Activated T-cell treated with anti-CD3 and anti-CD28 coated beads, Interleukin-2, amount 50 U/mL, for 4 hours (primary cell): ENCODE data around the gene MINDY2. TPM values are rescaled to one million over a fixed set of nuclear protein-coding genes. Genes with fewer than 3 reads are reported as not detected.
"Not testable (repeated sequence)": the region's sequence is repeated elsewhere in the genome, so short reads cannot be mapped to it uniquely, and the experiment has no call there.

ENCODE experiments used
- ATAC-seq, 2 donors: fragments of 200-7000 bp; cut with Tn5 transposase; one replicate each; pipeline ENCODE4 v1.10.0; 2021
- DNase-seq: peaks from one replicate; pipeline ENCODE4 v3.0.0-alpha.2; 2020
- H3K27me3 Mint-ChIP-seq: one replicate; pipeline ENCODE4 v1.8.0; 2021; ENCODE audit warnings: low read depth, mixed read lengths
- H3K36me3 Mint-ChIP-seq: one replicate; pipeline ENCODE4 v1.8.0; 2022; ENCODE audit warnings: mixed read lengths; ENCODE audit not compliant: insufficient read depth
- H3K4me1 Mint-ChIP-seq: one replicate; pipeline ENCODE4 v1.8.0; 2021; ENCODE audit warnings: low read depth, mixed read lengths
- H3K4me3 Mint-ChIP-seq: one replicate; pipeline ENCODE4 v1.8.0; 2021; ENCODE audit warnings: mild to moderate bottlenecking, moderate library complexity, mixed read lengths
- H3K9me3 Mint-ChIP-seq: one replicate; pipeline ENCODE4 v1.8.0; 2021; ENCODE audit warnings: mixed read lengths
- total RNA-seq, 3 donors: library from RNA; stranded (reverse); gene quantifications; one replicate each; pipeline ENCODE4 v1.2.1, GENCODE V29; 2021

MINDY2 gene
- total RNA-seq, 3 donors from 2014 or later, result 4.1 to 8.4 (median 5.9) TPM

DNA sequence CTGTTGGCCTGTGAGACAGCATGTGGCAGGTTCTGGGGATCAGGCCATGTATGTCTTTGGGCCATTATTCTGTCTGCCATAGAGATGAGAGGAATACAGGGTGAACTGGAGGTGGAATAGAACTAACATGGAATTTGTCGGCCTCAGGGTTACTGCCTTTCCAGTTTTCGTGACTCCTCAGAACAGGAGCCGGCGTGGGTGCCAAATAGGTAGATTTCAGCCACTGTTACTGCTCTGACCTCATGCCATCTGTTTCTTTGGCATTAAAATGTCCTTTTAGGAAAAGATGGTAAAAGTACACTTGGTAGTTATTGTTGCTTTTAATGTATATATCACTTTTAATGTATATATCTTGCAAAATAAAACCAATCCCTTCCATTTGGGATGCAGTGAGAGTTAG lies 96.8 kb downstream of the MINDY2 start:
- ATAC-seq, result no peak
- Mint-ChIP-seq H3K4me3 (no peak overlapping the region), H3K9me3 (no peaks in the 10 kb centered on the region), H3K4me1 (peaks cover 6% of the 10 kb centered on the region), H3K27me3 (peaks cover 8% of the 10 kb centered on the region), H3K36me3 (no peaks in the 10 kb centered on the region)
- no peak for DNase-seq

DNA sequence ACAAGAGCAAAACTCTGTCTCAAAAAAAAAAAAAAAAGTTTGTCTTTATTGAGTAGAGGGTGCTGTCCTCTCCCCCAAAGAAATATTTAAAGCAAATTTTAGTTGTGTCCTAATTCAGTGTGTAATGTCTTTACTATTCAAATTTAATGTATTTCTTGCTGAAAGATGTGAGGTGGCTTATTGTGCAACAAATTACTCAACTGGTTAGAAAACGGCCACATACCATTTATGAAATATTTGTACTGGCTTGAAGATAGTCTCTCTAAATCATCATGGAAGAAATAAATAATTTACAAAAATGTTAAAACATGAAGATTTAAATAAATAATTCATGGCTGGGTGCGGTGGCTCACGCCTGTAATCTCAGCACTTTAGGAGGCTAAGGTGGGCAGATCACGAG lies 99.3 kb downstream of the MINDY2 start:
- H3K36me3 Mint-ChIP-seq, result no peaks in the 10 kb centered on the region
- no peaks in the 10 kb centered on the region for H3K9me3 Mint-ChIP-seq
- no peaks in the 10 kb centered on the region for H3K27me3 Mint-ChIP-seq
- ATAC-seq, result no peak
- H3K4me3 Mint-ChIP-seq, result no peak overlapping the region
- no peak for DNase-seq
- H3K4me1 Mint-ChIP-seq, result no peaks in the 10 kb centered on the region

DNA sequence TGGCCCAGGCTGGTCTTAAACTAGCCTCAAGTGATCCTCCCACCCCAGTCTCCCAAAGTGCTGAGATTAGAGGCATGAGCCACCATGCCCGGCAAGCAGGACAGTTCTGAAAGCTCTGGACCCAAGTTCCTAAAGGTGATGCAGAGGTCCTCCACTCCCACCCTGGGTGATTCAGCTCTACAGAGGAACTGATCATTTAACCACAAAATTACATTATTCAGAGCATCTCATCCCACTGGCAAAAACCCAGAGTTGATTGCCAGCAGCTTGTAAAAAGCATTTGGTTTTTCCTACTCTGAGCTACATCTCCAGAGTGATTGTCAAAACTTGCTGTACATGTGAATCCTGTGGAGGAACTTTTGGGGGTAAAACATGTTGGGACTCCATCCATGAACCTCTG lies 102.2 kb downstream of the MINDY2 start:
- Mint-ChIP-seq H3K4me1 (no peaks in the 10 kb centered on the region), H3K4me3 (no peak overlapping the region), H3K27me3 (no peaks in the 10 kb centered on the region), H3K36me3 (peaks cover 14% of the 10 kb centered on the region), H3K9me3 (no peaks in the 10 kb centered on the region)
- DNase-seq, result no peak
- peak; percentile 40 to 43 for ATAC-seq

DNA sequence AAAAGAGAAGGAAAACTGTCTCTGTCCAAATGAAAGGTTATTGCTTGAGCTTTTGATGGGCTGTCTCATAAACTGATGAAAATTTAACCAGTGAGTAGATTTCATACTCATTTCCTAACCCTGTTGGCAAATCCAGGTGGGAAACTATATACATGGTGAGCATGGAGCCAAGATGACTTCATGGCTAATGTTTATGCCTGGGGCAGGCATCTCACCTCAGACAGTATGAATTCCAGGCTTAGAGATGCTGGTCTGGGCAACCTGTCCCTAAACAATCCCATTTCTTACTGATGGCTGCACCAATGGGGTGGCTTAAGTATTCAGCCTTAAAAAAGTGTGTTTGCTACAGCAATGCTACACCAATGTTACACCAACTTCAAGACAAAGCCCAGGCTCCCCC lies 104.2 kb downstream of the MINDY2 start:
- Mint-ChIP-seq H3K4me3 (no peak overlapping the region), H3K9me3 (no peaks in the 10 kb centered on the region), H3K4me1 (no peaks in the 10 kb centered on the region), H3K36me3 (peaks cover 32% of the 10 kb centered on the region), H3K27me3 (no peaks in the 10 kb centered on the region)
- ATAC-seq (no peak), DNase-seq (no peak)

DNA sequence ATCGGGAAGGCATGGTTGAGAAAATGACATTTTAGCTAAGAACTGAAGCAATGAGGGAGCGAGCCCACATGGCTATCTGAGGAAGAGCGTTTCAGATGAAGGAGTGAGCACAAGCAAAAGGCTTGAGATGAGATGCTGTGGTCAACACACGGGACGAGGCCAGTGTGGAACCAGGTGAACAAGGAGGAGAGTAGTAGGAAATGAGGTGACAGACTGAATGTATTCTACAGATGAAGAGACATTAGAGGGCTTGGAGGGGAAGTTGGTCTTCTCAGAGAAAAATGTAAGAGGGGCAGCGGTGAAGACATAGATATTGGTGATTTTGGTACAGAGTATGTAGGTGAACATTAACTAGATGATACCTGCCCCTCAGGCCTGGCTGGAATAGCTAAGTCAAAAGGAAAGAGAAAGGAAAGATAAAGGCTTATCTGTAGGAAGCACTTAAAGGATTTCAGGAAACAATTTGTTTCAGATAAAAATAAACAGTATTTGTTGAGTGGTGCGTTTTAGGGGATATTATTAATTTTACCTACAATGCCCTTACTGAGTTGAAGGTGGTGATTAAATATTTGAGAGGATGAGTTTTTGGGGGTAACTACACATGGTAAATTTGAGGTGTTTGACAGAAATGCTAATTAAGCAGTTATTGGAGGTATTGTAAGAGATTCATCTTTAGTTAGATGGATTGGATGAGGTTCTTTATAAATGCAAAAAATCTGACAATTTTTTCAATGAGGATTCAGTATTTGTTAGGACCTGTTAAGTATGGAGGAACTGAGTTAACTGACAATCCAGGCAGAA lies 105.4 kb downstream of the MINDY2 start:
- no peak overlapping the region for H3K4me3 Mint-ChIP-seq
- H3K4me1 Mint-ChIP-seq, result no peaks in the 10 kb centered on the region
- H3K36me3 Mint-ChIP-seq, result peaks cover 38% of the 10 kb centered on the region
- no peaks in the 10 kb centered on the region for H3K9me3 Mint-ChIP-seq
- H3K27me3 Mint-ChIP-seq, result no peaks in the 10 kb centered on the region
- DNase-seq (no peak), ATAC-seq (no peak)

DNA sequence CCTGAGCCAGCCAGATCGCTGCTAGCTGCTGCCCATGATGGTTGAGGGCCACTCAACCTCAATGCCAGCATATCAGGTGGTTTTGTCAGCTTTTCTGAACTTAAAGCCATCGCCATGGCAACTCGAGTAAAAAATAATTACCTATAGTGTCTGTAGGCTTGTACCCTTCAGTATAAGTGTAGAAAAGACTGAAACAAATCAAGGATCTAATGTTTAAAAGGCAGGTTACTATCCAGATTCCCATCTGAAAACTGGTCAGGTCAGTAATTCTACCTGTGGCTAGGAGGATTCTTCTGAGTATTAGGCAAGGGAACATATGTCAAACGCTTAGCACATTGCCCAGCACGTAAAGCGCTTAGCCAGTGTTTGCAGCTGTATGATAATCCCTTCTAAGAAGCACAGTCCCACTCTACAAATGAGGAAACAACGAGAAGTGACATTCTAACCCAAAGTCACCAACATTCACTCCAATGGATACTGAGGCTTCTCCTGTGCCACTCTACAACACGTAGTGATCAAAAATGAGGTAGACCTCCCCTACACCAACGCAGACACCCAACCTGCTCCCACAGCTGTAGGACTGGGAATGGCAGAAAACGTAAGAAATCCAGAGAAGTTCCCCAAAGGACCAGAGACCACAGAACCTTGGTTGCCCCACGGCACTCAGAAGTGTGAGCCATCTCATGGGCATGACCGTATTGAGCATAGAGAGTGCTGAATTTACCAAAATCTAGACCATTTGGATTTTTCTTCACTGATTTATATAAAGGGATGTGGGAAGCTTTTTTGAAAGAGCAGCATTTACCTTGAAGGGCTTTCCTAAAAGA lies 107.1 kb downstream of the MINDY2 start:
- H3K27me3 Mint-ChIP-seq, result no peaks in the 10 kb centered on the region
- ATAC-seq (no peak), DNase-seq (no peak)
- no peaks in the 10 kb centered on the region for H3K4me1 Mint-ChIP-seq
- H3K9me3 Mint-ChIP-seq, result no peaks in the 10 kb centered on the region
- H3K4me3 Mint-ChIP-seq, result no peak overlapping the region
- H3K36me3 Mint-ChIP-seq, result peaks cover 48% of the 10 kb centered on the region

DNA sequence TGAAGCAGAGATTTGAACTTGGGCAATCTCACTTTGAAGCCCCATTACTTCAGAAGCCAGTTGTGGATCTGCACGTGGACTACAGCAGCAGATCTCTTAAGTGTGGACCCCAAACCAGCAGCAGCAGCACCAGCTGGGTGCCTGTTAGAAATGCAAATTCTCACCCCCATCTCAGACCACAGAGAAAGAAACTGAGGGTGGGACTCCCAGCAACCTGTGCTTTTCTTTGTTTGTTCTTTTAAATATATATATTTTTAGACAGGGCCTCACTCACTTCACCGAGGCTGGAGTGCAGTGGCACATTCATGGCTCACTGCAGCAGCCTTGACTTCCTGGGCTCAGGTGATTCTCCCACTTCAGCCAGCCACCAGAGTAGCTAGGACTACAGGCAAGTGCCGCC lies 109.2 kb downstream of the MINDY2 start:
- ATAC-seq (no peak), DNase-seq (no peak)
- no peaks in the 10 kb centered on the region for H3K4me1 Mint-ChIP-seq
- peaks cover 61% of the 10 kb centered on the region for H3K36me3 Mint-ChIP-seq
- no peaks in the 10 kb centered on the region for H3K9me3 Mint-ChIP-seq
- no peak overlapping the region for H3K4me3 Mint-ChIP-seq
- H3K27me3 Mint-ChIP-seq, result no peaks in the 10 kb centered on the region

DNA sequence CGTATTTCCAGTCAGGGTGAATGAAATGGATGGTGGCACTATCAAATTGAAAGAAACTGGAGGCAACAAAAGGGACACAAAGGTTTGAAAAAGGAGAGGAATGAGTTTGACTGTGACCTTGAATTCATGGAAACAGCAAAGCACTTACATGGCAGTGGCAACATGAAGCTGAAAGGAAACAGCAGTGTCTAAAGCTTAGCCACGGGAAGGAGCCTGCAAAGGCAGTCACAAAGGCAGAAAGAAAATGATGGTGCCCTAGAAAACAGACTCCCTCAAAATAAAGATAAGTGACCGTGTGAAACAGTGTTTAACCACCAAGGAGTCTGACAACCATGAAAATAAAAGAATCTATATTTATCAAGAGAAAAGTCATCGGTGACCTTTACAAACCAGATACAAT lies 111.1 kb downstream of the MINDY2 start:
- no peaks in the 10 kb centered on the region for H3K9me3 Mint-ChIP-seq
- DNase-seq, result no peak
- peaks cover 64% of the 10 kb centered on the region for H3K36me3 Mint-ChIP-seq
- H3K4me3 Mint-ChIP-seq, result no peak overlapping the region
- H3K27me3 Mint-ChIP-seq, result no peaks in the 10 kb centered on the region
- no peaks in the 10 kb centered on the region for H3K4me1 Mint-ChIP-seq
- ATAC-seq, result no peak

DNA sequence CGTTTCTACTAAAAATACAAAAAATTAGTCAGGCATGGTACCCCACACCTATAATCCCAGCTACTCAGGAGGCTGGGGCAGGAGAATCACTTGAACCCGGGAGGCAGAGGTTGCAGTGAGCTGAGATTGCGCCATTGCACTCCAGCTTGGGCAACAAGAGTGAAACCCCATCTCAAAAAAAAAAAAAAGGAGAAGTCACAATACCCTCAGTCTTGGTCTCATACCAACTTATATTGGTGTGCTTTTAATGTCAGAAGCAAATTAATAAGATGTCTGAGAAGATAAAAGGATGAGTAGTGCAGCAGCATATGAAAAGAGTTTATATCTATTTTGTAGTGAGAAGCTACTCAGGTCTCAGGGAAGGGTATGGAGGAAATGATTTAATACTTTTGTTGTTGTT lies 112.8 kb downstream of the MINDY2 start:
- H3K4me3 Mint-ChIP-seq, DNase-seq, ATAC-seq, H3K4me1 Mint-ChIP-seq, H3K27me3 Mint-ChIP-seq, H3K9me3 Mint-ChIP-seq: not testable (repeated sequence)
- peaks cover 65% of the 10 kb centered on the region for H3K36me3 Mint-ChIP-seq

DNA sequence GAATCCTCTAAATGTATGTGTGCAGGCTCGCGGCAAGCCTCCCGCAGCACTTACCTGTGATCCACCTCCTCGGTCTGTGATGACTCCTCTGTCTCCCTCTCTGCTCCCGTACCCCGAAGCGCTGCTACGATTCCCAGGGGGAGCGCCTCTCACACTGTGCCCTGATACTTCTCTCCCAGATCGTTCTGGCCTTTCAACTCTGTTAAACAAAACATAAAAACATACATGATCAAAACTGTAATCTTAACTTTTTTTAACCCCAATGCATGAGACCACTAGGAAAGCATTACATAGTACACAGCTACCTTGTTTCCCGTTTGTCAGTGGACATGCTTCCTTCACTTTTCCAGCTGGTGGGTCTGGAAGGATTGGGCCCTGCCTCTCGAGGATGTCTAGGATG lies 115.8 kb downstream of the MINDY2 start:
- Mint-ChIP-seq H3K4me1 (peaks cover 2% of the 10 kb centered on the region), H3K36me3 (peaks cover 63% of the 10 kb centered on the region), H3K4me3 (no peak overlapping the region), H3K9me3 (no peaks in the 10 kb centered on the region), H3K27me3 (no peaks in the 10 kb centered on the region)
- no peak for DNase-seq
- ATAC-seq, result no peak

DNA sequence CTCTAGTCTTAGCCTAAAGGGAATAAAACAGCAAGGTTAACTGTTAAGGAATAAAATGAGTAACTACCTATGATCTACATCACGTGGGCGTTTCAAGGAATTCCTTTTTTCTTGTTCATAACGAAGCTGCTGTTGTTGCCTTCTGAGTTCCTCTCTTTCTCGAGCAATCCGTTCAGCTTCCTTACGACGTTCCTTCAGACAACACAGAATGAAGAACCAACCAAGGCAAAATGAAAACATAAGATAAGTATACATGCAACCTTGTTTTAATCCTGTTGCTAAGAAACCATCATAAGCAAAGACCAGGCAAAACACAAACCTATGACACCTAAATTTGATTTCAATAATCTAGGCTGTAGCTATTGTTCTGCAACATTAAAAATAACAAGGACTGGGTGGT lies 118.3 kb downstream of the MINDY2 start:
- Mint-ChIP-seq H3K4me3 (no peak overlapping the region), H3K27me3 (no peaks in the 10 kb centered on the region), H3K4me1 (peaks cover 2% of the 10 kb centered on the region), H3K9me3 (no peaks in the 10 kb centered on the region), H3K36me3 (peaks cover 70% of the 10 kb centered on the region)
- DNase-seq (no peak), ATAC-seq (no peak)

DNA sequence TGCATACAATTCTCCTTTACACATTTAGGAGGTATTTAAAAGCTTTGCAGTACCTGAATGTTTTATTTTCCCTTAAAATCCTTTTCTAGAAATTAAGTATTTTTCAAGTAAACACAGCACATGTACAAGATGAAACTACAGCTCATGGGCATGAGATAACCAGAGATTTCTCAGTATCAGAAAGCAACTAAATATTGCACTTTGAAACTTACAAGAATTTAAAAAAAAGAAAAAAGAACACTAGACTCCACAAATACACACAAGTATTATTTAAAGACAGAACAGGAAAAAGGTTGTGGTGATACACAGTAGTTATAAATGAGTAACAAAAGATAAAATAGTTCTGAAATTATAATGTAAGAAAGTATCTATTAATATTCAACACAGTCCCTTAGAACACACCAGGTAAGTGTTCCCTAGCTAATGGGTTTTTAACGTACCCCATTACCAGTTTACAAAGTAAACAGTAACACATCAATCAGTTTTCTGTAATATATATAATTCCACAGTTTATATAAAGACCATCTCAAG lies 127.1 kb downstream of the MINDY2 start:
- ATAC-seq, result no peak
- Mint-ChIP-seq H3K9me3 (no peaks in the 10 kb centered on the region), H3K4me1 (peaks cover 15% of the 10 kb centered on the region), H3K4me3 (no peak overlapping the region), H3K27me3 (no peaks in the 10 kb centered on the region), H3K36me3 (peaks cover 38% of the 10 kb centered on the region)
- no peak for DNase-seq

DNA sequence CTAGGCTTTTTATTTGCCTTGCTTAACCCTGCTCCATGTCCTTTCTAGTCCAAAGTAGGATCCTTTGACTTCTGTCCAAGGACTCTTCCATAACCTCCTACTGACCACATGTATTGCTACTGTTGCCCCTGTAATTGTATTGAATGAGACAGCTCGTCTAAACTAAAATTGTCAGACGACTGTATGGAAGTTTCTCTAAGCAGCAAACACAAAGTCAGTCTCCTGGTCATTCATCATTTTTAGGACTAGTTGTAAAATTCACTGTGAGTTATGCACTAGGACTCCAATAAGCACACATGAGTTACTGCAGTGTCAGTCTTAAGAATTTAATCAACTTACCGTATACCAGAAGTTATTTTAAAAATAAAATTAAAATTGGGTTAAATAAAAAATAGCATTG lies 129.5 kb downstream of the MINDY2 start:
- Mint-ChIP-seq H3K9me3 (no peaks in the 10 kb centered on the region), H3K4me1 (peaks cover 17% of the 10 kb centered on the region), H3K4me3 (no peak overlapping the region), H3K27me3 (no peaks in the 10 kb centered on the region), H3K36me3 (peaks cover 23% of the 10 kb centered on the region)
- ATAC-seq, result no peak
- DNase-seq, result no peak

DNA sequence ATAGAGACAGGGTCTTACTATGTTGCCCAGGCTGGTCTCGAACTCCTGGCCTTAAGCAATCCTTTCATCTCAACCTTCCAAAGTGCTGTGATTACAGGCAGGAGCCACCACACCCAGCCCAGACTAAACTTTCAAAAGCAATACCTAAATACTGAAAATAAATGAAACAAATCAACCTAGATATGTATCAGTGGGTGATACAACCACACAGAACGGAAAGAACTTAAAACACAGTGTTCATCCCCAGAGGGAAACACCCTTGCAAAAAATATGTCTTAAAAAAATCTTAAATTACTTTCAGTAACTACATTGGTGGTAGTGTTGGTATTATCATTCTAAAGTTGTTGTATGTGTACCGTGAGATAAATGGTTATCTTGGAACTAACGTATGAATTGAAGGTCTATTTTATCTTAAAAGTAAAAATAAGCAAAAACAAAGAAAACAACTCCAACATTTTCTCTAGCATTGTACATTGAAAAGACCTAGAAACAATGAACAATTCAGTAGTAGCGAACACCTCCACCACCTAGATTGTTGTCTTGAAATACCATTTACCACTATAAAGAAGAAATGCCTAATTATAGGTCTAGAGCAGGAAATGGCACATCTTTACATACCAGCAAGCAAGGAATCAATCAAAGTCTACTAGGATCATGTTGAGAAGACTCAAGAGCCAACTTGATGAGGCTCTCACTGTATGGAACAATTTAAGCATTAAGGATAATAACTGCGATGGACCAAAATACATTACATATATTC lies 137.6 kb downstream of the MINDY2 start:
- Mint-ChIP-seq H3K9me3 (no peaks in the 10 kb centered on the region), H3K4me3 (no peak overlapping the region), H3K36me3 (peaks cover 39% of the 10 kb centered on the region), H3K27me3 (no peaks in the 10 kb centered on the region), H3K4me1 (peaks cover 53% of the 10 kb centered on the region)
- ATAC-seq (no peak), DNase-seq (no peak)
